Measurements from ENCODE around the gene MOB3B.
"Not testable (repeated sequence)": the region's sequence is repeated elsewhere in the genome, so short reads cannot be mapped to it uniquely, and the experiment has no call there.

Gene MOB3B

DNA sequence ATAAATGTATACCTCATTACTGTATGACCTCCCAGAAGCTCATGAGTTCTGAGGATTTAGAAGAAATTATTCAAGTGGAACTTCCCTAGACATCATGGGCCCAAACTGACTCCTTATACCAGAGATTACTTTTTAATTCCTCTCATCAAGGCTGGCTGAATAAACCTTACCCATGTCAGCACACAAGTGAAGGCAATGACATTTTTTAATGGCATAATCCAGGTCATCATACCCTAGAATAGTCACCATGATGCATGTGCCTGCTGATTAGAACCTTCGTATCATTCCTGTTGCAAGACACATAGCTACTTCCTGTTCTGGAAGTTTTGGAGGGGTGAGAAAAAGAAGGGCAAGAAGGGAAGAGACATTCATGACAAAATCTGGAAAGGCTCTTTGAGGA, 55.3 kb downstream of the MOB3B start:
- no peak for DNase-seq (ENCODE audit: low spot score)

DNA sequence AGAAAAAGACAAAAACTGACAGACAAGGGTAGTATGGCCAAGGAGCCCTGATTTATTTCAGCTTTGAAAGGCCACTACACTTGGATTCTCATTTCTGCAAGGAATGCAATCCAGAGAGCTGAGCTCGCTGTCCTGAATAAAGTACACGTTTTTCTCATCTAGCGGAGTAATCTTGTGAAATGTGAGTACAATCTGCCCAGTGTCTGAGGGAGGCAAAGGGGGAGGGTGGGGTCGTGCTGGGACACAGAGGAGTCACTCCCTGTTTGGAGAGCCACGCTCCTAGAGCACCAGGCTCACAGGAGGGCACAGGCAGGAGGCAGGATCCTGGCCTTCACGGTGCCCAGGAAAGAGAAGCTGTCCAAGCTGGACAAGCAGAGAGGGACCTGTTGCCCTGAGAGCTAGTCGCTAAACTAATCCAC, 56.5 kb downstream of the MOB3B start:
- DNase-seq (ENCODE audit: low spot score): peak; percentile 68

DNA sequence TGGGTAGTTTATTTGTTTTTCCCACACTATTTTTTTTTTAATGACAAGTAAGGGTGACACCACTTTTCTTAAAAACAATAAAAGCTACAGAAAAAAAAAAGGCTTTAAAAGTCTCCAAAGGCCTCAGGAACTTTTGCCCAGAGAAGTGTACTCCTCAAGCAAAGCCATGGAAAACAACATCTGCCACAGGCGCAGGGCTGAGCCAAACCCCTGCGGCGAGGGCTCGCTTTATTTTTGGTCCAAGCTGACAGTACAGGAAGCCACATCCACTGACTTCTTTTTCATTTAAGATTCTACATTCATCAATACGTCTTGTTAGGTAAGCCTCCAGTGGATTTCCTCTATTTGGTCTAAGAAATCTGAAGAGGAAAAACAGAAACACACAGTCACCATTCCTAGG, 57.4 kb downstream of the MOB3B start:
- peak; percentile 54 for DNase-seq (ENCODE audit: low spot score)

DNA sequence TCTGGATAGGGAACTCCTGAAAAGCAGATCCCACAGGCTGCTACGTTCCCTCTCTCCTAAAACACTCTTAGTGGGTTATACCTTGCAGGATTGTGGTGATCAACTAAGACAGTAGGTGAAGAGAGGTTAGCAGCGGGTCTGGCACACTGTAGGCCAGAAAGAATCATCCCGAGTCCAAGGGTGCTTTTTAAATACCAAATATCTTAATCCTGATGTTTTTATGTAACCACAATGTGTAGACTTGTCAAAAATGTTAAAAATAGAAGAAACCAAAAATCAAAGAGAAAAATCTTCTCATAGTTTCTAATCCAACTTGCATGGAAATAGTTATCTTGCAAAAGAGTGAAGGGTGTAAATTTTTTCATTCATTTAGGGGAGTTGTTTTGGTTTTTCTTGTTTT, 57.8 kb downstream of the MOB3B start:
- peak; percentile 34 for DNase-seq (ENCODE audit: low spot score)

DNA sequence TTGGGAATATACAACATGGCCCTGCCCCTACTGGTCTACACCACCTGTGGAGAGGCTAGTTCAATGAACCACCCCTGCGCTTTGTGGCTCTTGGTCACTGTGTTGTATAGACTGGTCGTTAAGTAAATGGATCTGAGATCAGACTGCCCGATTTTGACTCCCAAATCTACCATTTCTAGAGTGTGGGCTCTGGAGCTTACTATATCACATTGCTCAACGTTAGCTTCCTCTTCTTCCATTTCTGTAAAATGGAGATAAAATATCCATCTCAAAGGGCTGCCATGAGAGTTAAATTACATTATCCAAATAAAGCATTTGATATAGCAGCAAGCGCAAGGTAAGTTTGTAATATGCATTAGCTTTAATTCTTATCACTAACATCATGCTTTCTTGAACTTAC, 58.2 kb downstream of the MOB3B start:
- DNase-seq (ENCODE audit: low spot score): no peak

DNA sequence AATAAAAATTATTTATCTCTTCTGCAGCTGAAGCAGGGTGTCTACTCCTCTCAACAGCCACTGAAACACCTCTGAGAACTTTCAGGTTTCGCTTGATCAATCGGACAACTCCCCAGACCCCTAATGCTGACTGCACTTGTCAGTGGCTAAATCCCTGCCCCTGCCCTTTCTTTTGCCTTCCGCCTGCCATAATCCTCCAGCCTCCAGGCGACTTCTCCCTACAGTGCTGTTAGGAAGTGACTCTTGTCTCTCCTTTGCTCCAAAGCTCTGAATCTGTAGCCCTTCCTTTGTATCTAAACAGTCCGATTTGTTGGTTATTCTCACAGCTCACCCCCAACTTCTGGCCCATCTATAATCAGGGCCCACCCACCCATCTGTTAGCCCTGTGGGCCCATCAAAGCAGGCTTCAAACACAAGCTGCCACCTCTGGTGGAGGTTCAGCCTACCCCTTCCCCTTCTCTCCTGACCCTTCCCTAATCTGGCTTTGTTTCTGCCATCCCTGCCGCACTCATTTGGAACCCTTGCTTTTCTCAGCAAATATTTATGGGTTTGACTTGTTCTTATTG, 59.2 kb downstream of the MOB3B start:
- no peak for DNase-seq (ENCODE audit: low spot score)

DNA sequence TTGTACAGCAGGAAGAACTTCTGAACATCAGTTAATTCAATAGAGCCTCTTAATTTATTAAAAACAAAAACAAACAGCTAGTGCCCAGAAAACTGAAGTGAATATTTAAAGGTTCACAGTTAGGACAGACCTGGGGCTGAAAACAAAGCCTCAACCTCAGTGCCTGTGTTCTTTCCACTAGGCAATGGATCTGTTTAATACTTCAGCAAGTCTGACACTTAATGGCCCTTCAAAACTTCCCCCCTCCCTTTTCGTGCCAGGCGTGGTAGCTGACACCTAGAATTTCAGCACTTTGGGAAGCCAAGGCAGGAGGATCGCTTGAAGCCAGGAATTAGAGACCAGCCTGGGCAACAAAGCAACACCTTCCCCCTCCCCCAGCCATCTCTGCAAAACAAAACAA, 60.1 kb downstream of the MOB3B start:
- no peak for DNase-seq (ENCODE audit: low spot score)

DNA sequence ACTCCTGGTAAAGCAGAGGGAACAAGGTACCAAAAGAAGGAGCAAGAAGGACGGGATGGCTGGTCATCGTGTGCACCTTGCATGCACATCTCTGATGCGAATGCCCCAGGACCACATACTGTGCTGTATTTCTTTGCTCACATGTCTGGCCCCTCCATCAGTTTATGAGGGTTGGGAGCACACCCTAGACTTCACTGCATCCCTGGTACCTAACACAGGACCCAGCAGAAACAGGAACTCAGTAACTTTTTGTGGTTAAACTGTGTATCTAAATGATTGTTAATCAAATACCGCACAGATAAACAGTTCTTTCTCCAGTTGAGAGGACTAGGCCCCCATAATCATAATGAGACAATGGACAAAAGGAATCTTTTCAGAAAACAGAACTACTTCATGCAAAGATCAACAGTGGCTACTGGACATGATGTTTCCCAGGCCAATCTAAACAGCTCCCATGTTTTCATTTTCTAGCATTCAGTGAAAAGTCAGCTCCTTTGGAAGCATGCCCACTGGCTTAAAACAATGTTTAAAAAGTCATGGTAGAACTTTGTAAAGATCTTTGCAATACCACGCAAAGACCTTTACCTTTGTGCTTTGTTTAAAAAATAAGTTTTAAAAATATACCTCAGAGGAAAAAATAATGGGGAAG, 61.0 kb downstream of the MOB3B start:
- no peak for DNase-seq (ENCODE audit: low spot score)

DNA sequence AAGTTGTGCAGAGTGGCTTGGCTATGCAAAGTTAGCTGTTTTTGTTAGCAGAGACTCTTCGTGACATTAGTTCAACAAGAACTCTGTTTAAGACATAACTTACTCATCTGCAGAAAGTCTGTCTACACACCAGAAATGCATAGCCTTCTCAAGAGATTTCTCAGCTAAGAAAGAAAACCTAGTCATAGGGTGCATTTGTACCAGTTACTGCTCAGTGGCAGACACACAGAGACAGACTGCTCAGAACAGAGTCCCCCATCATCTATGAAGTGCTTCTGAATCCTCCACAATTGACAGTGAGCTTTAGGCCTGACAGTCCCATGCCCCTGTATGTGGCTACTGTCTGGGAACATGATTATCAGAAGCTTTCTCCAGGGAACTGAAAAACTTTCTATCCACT, 61.6 kb downstream of the MOB3B start:
- no peak for DNase-seq (ENCODE audit: low spot score)

DNA sequence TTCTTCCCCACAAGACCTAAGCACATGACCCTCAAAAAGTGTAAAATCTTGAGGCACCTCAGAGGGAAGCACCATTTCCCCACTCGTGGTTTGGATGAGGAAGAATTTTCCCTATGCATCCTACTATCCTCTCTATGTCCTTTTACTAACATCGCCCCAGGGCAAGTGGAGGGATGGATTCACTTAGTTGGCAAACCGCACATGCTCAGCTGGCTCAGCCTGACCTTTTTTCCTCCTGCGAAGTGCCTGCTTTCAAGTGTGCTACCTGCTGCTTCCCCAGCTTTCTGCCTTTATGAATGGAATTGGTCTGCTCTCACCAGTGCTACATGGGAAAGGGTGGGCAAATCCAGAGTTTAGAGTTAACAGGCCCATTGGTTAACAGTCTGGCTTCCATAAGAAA, 62.1 kb downstream of the MOB3B start:
- no peak for DNase-seq (ENCODE audit: low spot score)

DNA sequence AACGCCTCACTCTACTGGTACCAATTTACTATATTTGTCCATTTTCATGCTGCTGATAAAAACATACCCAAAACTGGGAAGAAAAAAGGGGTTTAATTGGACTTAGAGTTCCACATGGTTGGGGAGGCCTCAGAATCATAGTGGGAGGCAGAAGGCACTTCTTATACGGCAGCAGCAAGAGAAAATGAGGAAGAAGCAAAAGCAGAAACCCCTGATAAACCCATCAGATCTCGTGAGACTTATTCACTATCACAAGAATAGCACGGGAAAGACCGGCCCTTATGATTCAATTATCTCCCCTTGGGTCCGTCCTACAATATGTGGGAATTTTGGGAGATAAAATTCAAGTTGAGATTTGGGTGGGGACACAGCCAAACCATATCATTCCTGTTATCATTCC, 63.1 kb downstream of the MOB3B start:
- not testable (repeated sequence) for DNase-seq (ENCODE audit: low spot score)

DNA sequence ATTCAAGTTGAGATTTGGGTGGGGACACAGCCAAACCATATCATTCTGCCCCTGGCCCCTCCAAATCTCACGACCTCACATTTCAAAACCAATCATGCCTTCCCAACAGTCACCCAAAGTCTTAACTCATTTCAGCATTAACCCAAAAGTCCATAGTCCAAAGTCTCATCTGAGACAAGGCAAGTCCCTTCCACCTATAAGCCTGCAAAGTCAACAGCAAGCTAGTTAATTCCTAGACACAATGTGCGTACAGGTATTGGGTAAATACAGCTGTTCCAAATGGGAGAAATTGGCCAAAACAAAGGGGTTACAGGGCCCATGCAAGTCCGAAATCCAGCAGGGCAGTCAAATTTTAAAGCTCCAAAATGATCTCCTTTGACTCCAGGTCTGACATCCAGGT, 64.7 kb downstream of the MOB3B start:
- not testable (repeated sequence) for DNase-seq (ENCODE audit: low spot score)

DNA sequence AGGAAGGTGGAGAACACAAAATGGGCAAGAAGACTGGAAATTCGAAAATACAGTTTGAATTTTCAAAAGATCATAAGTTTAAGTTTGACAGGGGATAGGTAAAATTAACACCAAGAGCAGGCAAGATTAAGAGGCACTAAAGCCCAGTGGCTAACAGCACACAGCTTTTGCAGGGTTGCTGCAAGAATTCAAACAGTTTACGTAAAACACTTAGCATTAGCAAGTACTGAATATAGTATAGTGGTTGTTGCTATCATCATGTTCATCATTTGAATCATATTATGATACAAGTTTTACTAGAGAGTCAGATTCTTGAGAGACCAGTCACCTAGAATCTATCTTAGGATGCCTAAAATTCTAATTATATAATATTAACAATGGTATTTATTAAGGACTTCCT, 66.8 kb downstream of the MOB3B start:
- no peak for DNase-seq (ENCODE audit: low spot score)

DNA sequence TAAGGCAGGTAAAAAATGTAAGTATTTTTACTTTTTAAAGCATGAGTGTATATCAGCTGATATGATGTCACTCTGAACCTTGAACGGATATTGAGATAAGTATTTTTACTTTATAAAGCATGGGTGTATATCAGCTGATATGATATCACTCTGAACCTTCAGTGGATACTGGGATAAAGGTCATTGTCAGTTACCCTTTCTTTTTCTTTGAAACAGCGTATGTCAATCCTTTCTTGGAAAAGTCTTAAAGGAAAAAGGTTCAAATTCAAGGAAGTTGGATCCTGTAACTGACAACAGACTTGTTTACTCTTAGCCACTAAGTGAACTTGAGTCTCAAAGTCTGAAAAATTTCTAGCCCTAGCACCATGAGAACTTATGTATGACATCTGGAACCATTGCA, 67.2 kb downstream of the MOB3B start:
- DNase-seq (ENCODE audit: low spot score): no peak

DNA sequence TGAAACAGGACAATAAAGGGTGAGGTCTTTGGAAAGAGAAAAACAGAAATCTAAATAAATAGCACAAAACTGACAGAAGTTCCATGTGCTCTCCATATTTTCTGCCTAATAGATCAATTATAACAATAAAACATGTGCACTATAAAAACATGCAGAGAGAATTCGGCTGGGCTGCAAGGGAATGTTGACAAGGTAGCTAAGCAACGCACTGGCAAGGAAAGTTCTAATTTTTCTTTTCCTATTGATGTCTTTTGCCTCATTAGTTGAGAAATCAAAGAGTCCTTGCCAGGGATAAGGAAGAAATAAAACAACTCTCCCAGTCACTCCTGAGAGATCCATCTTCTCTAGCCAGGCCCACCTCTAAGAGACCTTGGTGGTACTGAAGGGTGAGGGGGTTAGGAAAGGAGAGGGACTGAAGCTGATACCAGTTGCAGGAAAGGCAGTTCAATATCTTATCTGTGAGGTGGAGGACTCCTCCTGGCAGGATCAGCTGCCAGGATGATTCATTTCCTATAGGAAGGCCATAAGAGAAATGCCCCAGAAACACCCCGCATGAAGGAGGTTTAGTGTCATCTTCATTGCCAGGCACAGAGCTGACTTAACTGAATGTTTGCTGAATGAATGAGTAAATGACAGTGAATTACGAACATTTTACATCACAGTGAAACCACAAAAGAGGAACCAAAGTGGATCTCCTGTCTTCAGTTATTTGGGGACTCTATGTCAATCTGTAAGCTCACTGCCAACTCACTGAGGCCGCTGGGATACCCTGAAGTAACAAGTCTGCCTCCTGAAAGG, 69.2 kb downstream of the MOB3B start:
- peak; percentile 40 for DNase-seq (ENCODE audit: low spot score)

DNA sequence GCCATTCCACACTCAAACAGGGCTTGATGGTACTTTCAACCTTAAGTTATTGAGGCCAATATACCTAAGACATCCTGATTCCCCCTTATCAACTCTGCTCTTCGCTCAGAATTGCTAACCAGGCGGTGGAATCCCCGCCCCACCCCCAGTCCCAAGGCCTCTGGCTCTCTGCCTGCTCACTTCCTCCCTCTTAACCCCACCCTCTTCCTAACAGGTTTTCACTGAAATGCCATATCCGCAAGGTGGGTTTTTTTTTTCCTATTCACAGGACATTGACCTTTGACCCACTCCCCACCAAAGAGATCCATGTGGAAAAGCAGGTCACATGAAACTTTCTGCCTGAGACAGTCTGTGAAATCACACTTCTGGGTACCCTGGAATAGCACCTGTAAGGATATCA, 72.2 kb downstream of the MOB3B start:
- no peak for DNase-seq (ENCODE audit: low spot score)

DNA sequence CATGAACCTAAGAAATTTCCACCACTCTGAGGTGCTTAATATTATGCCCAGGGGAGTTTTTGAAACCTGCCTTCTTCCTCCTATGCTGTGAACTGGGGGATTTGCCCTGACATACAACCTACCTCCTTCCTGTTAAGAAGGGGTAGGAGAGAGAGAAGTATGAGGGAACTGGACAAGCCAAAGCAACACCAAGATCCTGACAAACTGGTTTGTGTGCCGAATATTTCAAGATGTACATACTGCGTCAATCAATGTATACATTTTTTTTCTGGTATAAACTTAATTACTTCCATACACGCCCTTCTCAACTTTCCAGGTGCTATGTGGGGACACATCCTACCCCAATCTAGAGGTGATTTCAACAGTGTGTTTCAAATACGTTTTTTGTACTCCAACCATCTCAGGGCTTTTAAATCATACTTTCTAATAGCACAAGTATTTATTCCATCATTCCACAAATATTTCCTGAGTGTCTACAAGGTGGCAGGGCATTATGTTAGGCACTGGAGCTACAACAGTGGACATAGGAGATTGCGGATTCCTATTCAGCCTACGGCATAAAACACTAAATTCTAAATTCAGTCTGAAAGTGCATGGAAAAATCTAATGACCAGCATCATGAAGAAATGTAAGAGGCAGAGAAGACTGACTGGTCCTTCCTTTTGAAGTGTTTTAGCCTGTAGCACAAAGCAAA, 75.6 kb downstream of the MOB3B start:
- no peak for DNase-seq (ENCODE audit: low spot score)

DNA sequence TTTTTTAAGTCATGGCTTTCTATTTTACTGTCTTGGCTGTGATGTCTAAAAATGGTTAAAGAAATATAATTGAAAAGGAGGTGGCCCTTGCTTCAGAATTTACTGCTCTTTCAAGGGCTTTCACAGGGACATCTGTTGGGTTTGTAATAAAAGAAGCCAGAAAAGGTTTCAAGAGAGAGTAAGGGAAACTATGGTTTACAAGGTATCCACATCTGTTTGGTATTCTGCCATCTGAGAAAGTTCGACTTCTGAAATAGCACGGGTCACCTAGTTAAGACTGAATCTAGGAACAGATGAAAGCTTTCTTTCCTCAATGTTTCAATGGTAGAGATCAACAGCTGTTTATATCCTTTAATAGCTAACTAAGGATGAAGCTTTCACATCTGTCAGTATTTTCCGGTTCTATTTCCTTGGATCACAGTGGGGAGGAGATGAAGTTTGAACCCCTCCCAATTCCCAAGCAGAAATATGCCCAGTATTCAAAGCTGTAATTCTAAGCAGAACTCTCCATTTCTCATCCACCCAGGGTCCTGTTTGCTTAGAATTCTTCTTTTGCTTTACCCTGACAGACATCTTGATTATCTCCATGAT, 78.3 kb downstream of the MOB3B start:
- DNase-seq (ENCODE audit: low spot score): no peak

DNA sequence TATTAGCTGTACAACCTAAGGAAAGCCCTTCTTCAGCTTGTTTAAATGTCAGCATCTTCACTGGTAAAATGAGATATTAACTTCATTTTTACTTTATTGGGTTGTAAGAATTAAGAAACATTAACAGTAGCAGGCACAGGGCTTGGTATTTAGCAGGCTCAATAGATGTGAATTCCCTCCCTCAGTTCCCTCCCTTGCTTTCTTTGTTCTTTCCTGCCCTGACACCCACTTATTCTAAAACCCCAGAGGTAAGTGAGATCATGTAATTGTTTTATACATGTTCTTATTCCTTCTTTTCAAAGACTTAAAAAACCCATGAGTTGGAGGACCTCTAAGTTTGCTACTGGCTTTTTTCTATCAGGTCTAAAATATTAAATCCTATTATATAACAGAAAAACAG, 78.9 kb downstream of the MOB3B start:
- no peak for DNase-seq (ENCODE audit: low spot score)

DNA sequence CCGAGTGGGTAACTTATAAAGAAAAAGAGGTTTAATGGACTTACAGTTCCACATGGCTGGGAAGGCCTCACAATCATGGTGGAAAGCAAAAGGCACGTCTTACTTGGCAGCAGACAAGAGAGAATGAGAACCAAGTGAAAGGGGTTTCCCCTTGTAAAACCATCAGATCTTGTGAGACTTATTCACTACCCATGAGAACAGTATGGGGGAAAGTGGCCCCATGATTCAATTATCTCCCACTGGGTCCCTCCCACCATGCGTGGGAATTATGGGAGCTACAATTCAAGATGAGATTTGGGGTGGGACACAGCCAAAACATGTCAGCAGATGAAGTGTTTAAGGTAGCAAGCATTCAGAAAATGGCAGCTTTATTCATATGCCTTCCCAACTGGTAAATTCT, 81.3 kb downstream of the MOB3B start:
- DNase-seq (ENCODE audit: low spot score): not testable (repeated sequence)

DNA sequence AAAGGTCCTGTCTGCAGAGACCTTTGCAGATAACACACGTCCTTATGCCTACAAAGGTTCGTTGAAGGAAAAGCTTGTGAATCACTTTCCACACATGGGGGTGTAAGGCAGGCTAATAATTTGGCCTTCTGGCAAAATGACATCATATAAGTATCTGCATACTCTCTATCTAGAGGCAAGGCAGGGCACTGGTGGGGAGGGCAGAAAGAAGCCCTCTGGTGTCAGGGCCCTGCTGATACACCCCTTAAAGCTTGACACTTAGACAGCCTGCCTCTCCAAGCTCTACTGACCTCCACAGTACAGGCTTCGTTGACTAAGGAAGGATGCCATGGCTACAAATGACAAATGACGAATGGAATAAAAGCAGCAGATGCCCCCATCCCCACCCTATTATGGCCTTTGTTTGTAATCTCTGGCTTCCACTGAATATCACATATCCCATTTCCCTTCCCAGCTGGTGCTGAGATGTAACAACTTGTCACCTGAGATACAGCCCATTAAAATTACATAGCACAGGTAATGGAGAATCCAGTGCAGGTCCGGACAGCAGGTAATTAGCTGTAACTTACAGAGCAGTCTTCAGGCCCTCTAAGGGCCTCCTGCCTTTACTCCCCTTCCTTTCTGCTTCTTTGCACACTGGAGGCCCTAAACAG, 82.5 kb downstream of the MOB3B start:
- no peak for DNase-seq (ENCODE audit: low spot score)

DNA sequence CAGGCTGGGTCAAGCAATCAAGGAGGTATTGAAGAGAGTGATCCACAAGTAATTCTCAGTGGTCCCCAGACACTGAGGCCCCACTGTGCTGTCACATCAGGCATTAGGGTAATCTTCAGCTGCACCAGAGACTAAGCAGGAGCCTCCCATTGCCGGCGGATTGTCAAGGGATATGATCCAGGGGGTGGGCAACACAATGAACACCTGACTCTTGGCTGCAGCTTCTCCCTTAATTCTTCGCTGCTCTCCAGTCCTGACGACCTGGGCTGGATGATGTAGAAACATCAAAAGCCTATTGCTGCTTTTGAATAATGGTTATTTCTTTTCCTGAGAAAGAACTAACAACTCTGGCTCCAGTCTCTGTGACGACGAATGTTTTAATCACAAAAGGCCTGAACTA, 83.9 kb downstream of the MOB3B start:
- DNase-seq (ENCODE audit: low spot score): no peak
